Caki2 (cell line): Measurements from ENCODE around the gene MCF2. TPM values are rescaled to one million over a fixed set of nuclear protein-coding genes. Genes with fewer than 3 reads are reported as not detected.
"Not testable (repeated sequence)": the region's sequence is repeated elsewhere in the genome, so short reads cannot be mapped to it uniquely, and the experiment has no call there.

Experiments used
- DNase-seq: peaks from one replicate; pipeline ENCODE4 v3.0.0-alpha.2; 2015; ENCODE audit warnings: low read depth
- in situ Hi-C: cut with HindIII; loops from 2 replicates; pipeline ENCODE4 v1.10.0; 2016; ENCODE audit warnings: low sequenced_read_pairs, low pct_unique_long_range_greater_than_20kb, mixed read lengths
- total RNA-seq: library from RNA; depleted of rRNA; stranded (reverse); fragments of >200 nt; shearing (Covaris generic); gene quantifications from 2 replicates; pipeline ENCODE4 v1.2.3, GENCODE V29; 2014; ENCODE audit warnings: low replicate concordance; rRNA removed

MCF2 gene
- total RNA-seq: 0.54 TPM in 1 of 2 replicates, not detected in the other

- DNase-seq: no peak
- in situ Hi-C loops: no loop called here
These were observed at the start of gene MCF2 for GRCh38 chrX:139708067-139708466. TSS of gene MCF2 (minus strand) at chrX:139708167. CDS start at chrX:139651744, 56,423 bp downstream.

- in situ Hi-C loops: no loop called here
- no peak for DNase-seq
These were observed 43.1 kb upstream of the MCF2 start for GRCh38 chrX:139751053-139751452.

- no peak for DNase-seq
These were observed 42.4 kb upstream of the MCF2 start for GRCh38 chrX:139750390-139750789.

GRCh38 chrX:139739138-139739537 lies 31.2 kb upstream of the MCF2 start:
- in situ Hi-C loops: no loop called here

More at GRCh38 chrX:139750390-139750789, 42.4 kb upstream of the MCF2 start:
- in situ Hi-C loops: no loop called here

GRCh38 chrX:139738581-139738980 lies 30.6 kb upstream of the MCF2 start:
- in situ Hi-C loops: no loop called here
- no peak for DNase-seq

More at GRCh38 chrX:139739138-139739537, 31.2 kb upstream of the MCF2 start:
- peak; percentile 82 for DNase-seq

- in situ Hi-C loops: no loop called here
- DNase-seq: no peak
These were observed 28.2 kb upstream of the MCF2 start for GRCh38 chrX:139736151-139736550.

- in situ Hi-C loops: no loop called here
These were observed 27.0 kb upstream of the MCF2 start for GRCh38 chrX:139734996-139735395.

GRCh38 chrX:139725720-139726119 lies 17.8 kb upstream of the MCF2 start:
- no peak for DNase-seq
- in situ Hi-C loops: no loop called here

More at GRCh38 chrX:139734996-139735395, 27.0 kb upstream of the MCF2 start:
- DNase-seq: no peak

- in situ Hi-C loops: no loop called here
- DNase-seq: no peak
These were observed 16.7 kb upstream of the MCF2 start for GRCh38 chrX:139724626-139725025.

GRCh38 chrX:139720979-139721378 lies 13.0 kb upstream of the MCF2 start:
- in situ Hi-C loops: no loop called here
- peak; percentile 74 for DNase-seq

GRCh38 chrX:139720136-139720535 lies 12.2 kb upstream of the MCF2 start:
- DNase-seq: peak; percentile 85
- in situ Hi-C loops: no loop called here

- no peak for DNase-seq
These were observed 5.3 kb downstream of the MCF2 start for GRCh38 chrX:139702658-139703057.

GRCh38 chrX:139692908-139693307 lies 15.1 kb downstream of the MCF2 start:
- DNase-seq: no peak
- in situ Hi-C loops: no loop called here

More at GRCh38 chrX:139702658-139703057, 5.3 kb downstream of the MCF2 start:
- in situ Hi-C loops: no loop called here

- in situ Hi-C loops: no loop called here
- DNase-seq: no peak
These were observed 15.5 kb downstream of the MCF2 start for GRCh38 chrX:139692506-139692849.

- in situ Hi-C loops: no loop called here
- no peak for DNase-seq
These were observed 16.0 kb downstream of the MCF2 start for GRCh38 chrX:139691843-139692505.

GRCh38 chrX:139691493-139691842 lies 16.5 kb downstream of the MCF2 start:
- in situ Hi-C loops: no loop called here
- DNase-seq: no peak

GRCh38 chrX:139685175-139685574 lies 22.8 kb downstream of the MCF2 start:
- DNase-seq, in situ Hi-C loops: not testable (repeated sequence)

- in situ Hi-C loops: no loop called here
- DNase-seq: no peak
These were observed 27.6 kb downstream of the MCF2 start for GRCh38 chrX:139680356-139680755.

GRCh38 chrX:139647597-139647996 lies 60.4 kb downstream of the MCF2 start:
- in situ Hi-C loops: no loop called here
- no peak for DNase-seq

GRCh38 chrX:139642241-139642927 lies 65.6 kb downstream of the MCF2 start:
- in situ Hi-C loops: no loop called here
- DNase-seq: no peak
